Hypothalamus (tissue), 51 donors: ENCODE results near the gene KIAA0825.
"Not testable (repeated sequence)": the region's sequence is repeated elsewhere in the genome, so short reads cannot be mapped to it uniquely, and the experiment has no call there.

Source experiments
- DNase-seq, 51 donors: peaks; one replicate each; lab custom pipeline; 2025; lab: John Stamatoyannopoulos, UW

KIAA0825 gene

GRCh38 chr5:94575196-94575595 is 43.2 kb downstream of the KIAA0825 start:
- DNase-seq: no peak

GRCh38 chr5:94573349-94573748 is 45.1 kb downstream of the KIAA0825 start:
- DNase-seq: not testable (repeated sequence)

- DNase-seq: no peak
Measured at GRCh38 chr5:94571415-94571814, 47.0 kb downstream of the KIAA0825 start.

- DNase-seq: no peak
Measured at GRCh38 chr5:94564812-94565211, 53.6 kb downstream of the KIAA0825 start.

- no peak for DNase-seq
Measured at GRCh38 chr5:94562327-94562971, 56.0 kb downstream of the KIAA0825 start.

GRCh38 chr5:94558028-94558427 is 60.4 kb downstream of the KIAA0825 start:
- no peak for DNase-seq

GRCh38 chr5:94551858-94552257 is 66.5 kb downstream of the KIAA0825 start:
- no peak for DNase-seq

- DNase-seq: peak in 6 of 51 donors; percentile 1 to 18 (median 4)
Measured at GRCh38 chr5:94545870-94546625, 72.4 kb downstream of the KIAA0825 start.

- DNase-seq: peak in 6 of 51 donors; percentile 2 to 13 (median 4)
Measured at GRCh38 chr5:94544875-94545547, 73.4 kb downstream of the KIAA0825 start.

- peak in 1 of 51 donors; percentile 36 for DNase-seq
Measured at GRCh38 chr5:94544031-94544650, 74.3 kb downstream of the KIAA0825 start.

- no peak for DNase-seq
Measured at GRCh38 chr5:94540856-94541494, 77.4 kb downstream of the KIAA0825 start.

GRCh38 chr5:94538260-94538659 is 80.1 kb downstream of the KIAA0825 start:
- DNase-seq: no peak

- DNase-seq: no peak
Measured at GRCh38 chr5:94526706-94527105, 91.7 kb downstream of the KIAA0825 start.

GRCh38 chr5:94524841-94525697 is 93.3 kb downstream of the KIAA0825 start:
- DNase-seq: peak in 1 of 51 donors; percentile 14

- no peak for DNase-seq
Measured at GRCh38 chr5:94523018-94523417, 95.4 kb downstream of the KIAA0825 start.

- no peak for DNase-seq
Measured at GRCh38 chr5:94522117-94522516, 96.3 kb downstream of the KIAA0825 start.

- no peak for DNase-seq
Measured at GRCh38 chr5:94517490-94518488, 100.6 kb downstream of the KIAA0825 start.

- DNase-seq: no peak
Measured at GRCh38 chr5:94516148-94516547, 102.3 kb downstream of the KIAA0825 start.
